ENCODE results near the gene ATP6V0C. TPM values are rescaled to one million over a fixed set of nuclear protein-coding genes. Genes with fewer than 3 reads are reported as not detected.
"Not testable (repeated sequence)": the region's sequence is repeated elsewhere in the genome, so short reads cannot be mapped to it uniquely, and the experiment has no call there.

The ATP6V0C gene
- total and polyA plus RNA-seq, 9 donors, result 34.8 to 143 (median 119) TPM

- H3K36me3 ChIP-seq; H3K9me3 ChIP-seq; H3K27me3 ChIP-seq; intact Hi-C loops (cut with DNase I); DNase-seq; H3K27ac ChIP-seq; H3K4me3 ChIP-seq; H3K4me1 ChIP-seq (ENCODE audit: insufficient read depth): not testable (repeated sequence)
- WGBS, 3 donors, result 89 to 93% (median 89%) methylated on average over 14 of the region's 14 CpGs
These were observed 30.0 kb downstream of the ATP6V0C start for GRCh38 chr16:2543771-2544170.

GRCh38 chr16:2550283-2550878 lies 36.6 kb downstream of the ATP6V0C start:
- 57 to 78% methylated on average over 1 of the region's 14 CpGs; no CpG with 5 or more reads in 1 of the 3 donors for WGBS, 3 donors
- H3K9me3 ChIP-seq; H3K27ac ChIP-seq; H3K4me3 ChIP-seq; intact Hi-C loops (cut with DNase I); H3K36me3 ChIP-seq; H3K4me1 ChIP-seq (ENCODE audit: insufficient read depth); DNase-seq; H3K27me3 ChIP-seq: not testable (repeated sequence)

- DNase-seq; H3K27me3 ChIP-seq; H3K36me3 ChIP-seq; H3K4me3 ChIP-seq; intact Hi-C loops (cut with DNase I); H3K9me3 ChIP-seq; H3K27ac ChIP-seq; H3K4me1 ChIP-seq (ENCODE audit: insufficient read depth): not testable (repeated sequence)
- 57 to 74% (median 66%) methylated on average over 11 to 17 of the region's 17 CpGs for WGBS, 3 donors
These were observed 37.7 kb downstream of the ATP6V0C start for GRCh38 chr16:2551420-2551889.

GRCh38 chr16:2554709-2555425 lies 41.1 kb downstream of the ATP6V0C start:
- H3K36me3 ChIP-seq; H3K27ac ChIP-seq; H3K4me1 ChIP-seq (ENCODE audit: insufficient read depth); intact Hi-C loops (cut with DNase I); H3K27me3 ChIP-seq; H3K4me3 ChIP-seq; DNase-seq; H3K9me3 ChIP-seq: not testable (repeated sequence)
- no CpG with 5 or more reads among the region's 13 CpGs for WGBS, 3 donors

GRCh38 chr16:2557150-2557549 lies 43.4 kb downstream of the ATP6V0C start:
- H3K27me3 ChIP-seq; H3K9me3 ChIP-seq; H3K36me3 ChIP-seq; H3K27ac ChIP-seq; H3K4me3 ChIP-seq; intact Hi-C loops (cut with DNase I); H3K4me1 ChIP-seq (ENCODE audit: insufficient read depth): not testable (repeated sequence)
- peak in 1 of 5 donors; percentile 4 for DNase-seq
- WGBS, 3 donors, result 45% methylated on average over 6 of the region's 15 CpGs; no CpG with 5 or more reads in 2 of the 3 donors

- H3K4me1 ChIP-seq (ENCODE audit: insufficient read depth); H3K27ac ChIP-seq; H3K36me3 ChIP-seq; H3K4me3 ChIP-seq; H3K9me3 ChIP-seq; intact Hi-C loops (cut with DNase I); H3K27me3 ChIP-seq; DNase-seq: not testable (repeated sequence)
- 73 to 85% (median 80%) methylated on average over 8 to 10 of the region's 17 CpGs for WGBS, 3 donors
These were observed 46.5 kb downstream of the ATP6V0C start for GRCh38 chr16:2560131-2560797.

- H3K36me3 ChIP-seq; H3K4me1 ChIP-seq (ENCODE audit: insufficient read depth); H3K4me3 ChIP-seq; H3K27ac ChIP-seq; intact Hi-C loops (cut with DNase I); H3K9me3 ChIP-seq; H3K27me3 ChIP-seq: not testable (repeated sequence)
- 8 to 24% methylated on average over 2 of the region's 4 CpGs; no CpG with 5 or more reads in 1 of the 3 donors for WGBS, 3 donors
- DNase-seq, result peak; percentile 23 to 77 (median 62)
These were observed 47.0 kb downstream of the ATP6V0C start for GRCh38 chr16:2560798-2561133.

GRCh38 chr16:2567506-2567905 lies 53.8 kb downstream of the ATP6V0C start:
- H3K4me1 ChIP-seq (ENCODE audit: insufficient read depth); H3K36me3 ChIP-seq; intact Hi-C loops (cut with DNase I); H3K27ac ChIP-seq; H3K27me3 ChIP-seq; H3K4me3 ChIP-seq; H3K9me3 ChIP-seq; DNase-seq: not testable (repeated sequence)
- no CpG with 5 or more reads among the region's 6 CpGs for WGBS, 3 donors

- H3K4me1 ChIP-seq (ENCODE audit: insufficient read depth); H3K36me3 ChIP-seq; H3K9me3 ChIP-seq; DNase-seq; intact Hi-C loops (cut with DNase I); H3K27me3 ChIP-seq; H3K4me3 ChIP-seq; H3K27ac ChIP-seq: not testable (repeated sequence)
- no CpG with 5 or more reads among the region's 11 CpGs for WGBS, 3 donors
These were observed 54.8 kb downstream of the ATP6V0C start for GRCh38 chr16:2568573-2568972.

All from ovary (tissue), 9 donors.